BJ (cell line): ENCODE results near the gene EFCAB7. TPM values are rescaled to one million over a fixed set of nuclear protein-coding genes. Genes with fewer than 3 reads are reported as not detected.

ENCODE experiments used
- CTCF ChIA-PET: fragments of 350-600 bp; formaldehyde crosslinking; extraction: SDS; loops from one replicate; lab custom pipeline; 2021; ENCODE audit warnings: antibody characterized with exemption, inconsistent platforms; lab: Yijun Ruan, JAX
- POLR2A ChIA-PET: fragments of 300-600 bp; sonication (Branson Sonifier 250); formaldehyde crosslinking; extraction: SDS; loops from one replicate; lab custom pipeline; 2021; ENCODE audit warnings: antibody characterized with exemption; lab: Charles Lee
- DNase-seq: peaks from one replicate; pipeline ENCODE4 v3.0.0-alpha.2; 2011; ENCODE audit warnings: low read depth
- H3K27me3 ChIP-seq: 2 replicates; pipeline ENCODE4 v1.6.0; 2011; ENCODE audit warnings: low read length; ENCODE audit not compliant: control insufficient read depth, insufficient read depth
- H3K36me3 ChIP-seq: 2 replicates; pipeline ENCODE4 v1.5.1; 2011; ENCODE audit warnings: low read length; ENCODE audit not compliant: control insufficient read depth, insufficient read depth
- H3K4me3 ChIP-seq: 2 replicates; pipeline ENCODE4 v1.5.1; 2011; ENCODE audit warnings: low read depth, mild to moderate bottlenecking, control low read depth, low read length
- CTCF ChIP-seq: IDR thresholded peaks from 2 replicates; pipeline ENCODE4 v1.5.1; 2011; ENCODE audit warnings: low read depth, mild to moderate bottlenecking, control low read depth, inconsistent platforms, low read length, moderate library complexity; ENCODE audit not compliant: insufficient read depth
- polyA plus RNA-seq: library from polyadenylated mRNA; depleted of rRNA; stranded (reverse); fragments of >200 nt; gene quantifications from 2 replicates; pipeline ENCODE4 v1.2.3, GENCODE V29; 2011

The EFCAB7 gene
- polyA plus RNA-seq, 1 experiment: 0.98 TPM

GRCh38 chr1:63545780-63546179 is 22.5 kb downstream of the EFCAB7 start:
- DNase-seq: no peak
- no peak overlapping the region for H3K4me3 ChIP-seq
- H3K36me3 ChIP-seq: no peaks in the 10 kb centered on the region
- no peak for TF ChIP-seq CTCF
- ChIA-PET CTCF (interaction anchor here (1.4 kb wide), 1 partner anchor 10 kb away, joined by 9 read pairs; no protein-coding TSS in a partner anchor), POLR2A (no interaction called here)
- no peaks in the 10 kb centered on the region for H3K27me3 ChIP-seq

GRCh38 chr1:63547621-63548294 is 24.4 kb downstream of the EFCAB7 start:
- ChIA-PET CTCF (interaction anchor here (1.4 kb wide), 1 partner anchor 589 kb away, joined by 3 read pairs; no protein-coding TSS in a partner anchor), POLR2A (no interaction called here)
- no peaks in the 10 kb centered on the region for H3K36me3 ChIP-seq
- H3K27me3 ChIP-seq: no peaks in the 10 kb centered on the region
- no peak for DNase-seq
- H3K4me3 ChIP-seq: no peak overlapping the region
- TF ChIP-seq CTCF: no peak

GRCh38 chr1:63548303-63548702 is 25.0 kb downstream of the EFCAB7 start:
- POLR2A ChIA-PET: no interaction called here
- CTCF ChIA-PET: interaction anchor here (1.4 kb wide), 1 partner anchor 589 kb away, joined by 3 read pairs; no protein-coding TSS in a partner anchor
- TF ChIP-seq CTCF: no peak
- DNase-seq: no peak
- no peak overlapping the region for H3K4me3 ChIP-seq
- no peaks in the 10 kb centered on the region for H3K36me3 ChIP-seq
- H3K27me3 ChIP-seq: no peaks in the 10 kb centered on the region

GRCh38 chr1:63548877-63549276 is 25.6 kb downstream of the EFCAB7 start:
- TF ChIP-seq CTCF: no peak
- no peak for DNase-seq
- Histone ChIP-seq H3K4me3 (no peak overlapping the region), H3K36me3 (no peaks in the 10 kb centered on the region), H3K27me3 (no peaks in the 10 kb centered on the region)
- ChIA-PET CTCF (interaction anchor here (1.4 kb wide), 1 partner anchor 588 kb away, joined by 3 read pairs; no protein-coding TSS in a partner anchor), POLR2A (no interaction called here)

- CTCF ChIA-PET: interaction anchor here (0.6 to 2.3 kb wide), 8 partner anchors 9 to 692 kb away, joined by 3 to 9 read pairs (median 3); no protein-coding TSS in a partner anchor
- Histone ChIP-seq H3K4me3 (no peak overlapping the region), H3K36me3 (no peaks in the 10 kb centered on the region), H3K27me3 (no peaks in the 10 kb centered on the region)
- POLR2A ChIA-PET: no interaction called here
- no peak for DNase-seq
- no peak for TF ChIP-seq CTCF
Measured at GRCh38 chr1:63555480-63555879, 32.2 kb downstream of the EFCAB7 start.
